A673 (cell line): ENCODE measurements around the gene IFNAR1.

Source experiments
- CTCF ChIP-seq: fragments of 300-800, 200-600 bp; sonication (generic); conservative IDR thresholded peaks from 2 replicates; pipeline ENCODE4 v1.5.1; 2017; ENCODE audit warnings: low read depth, mild to moderate bottlenecking, antibody characterized with exemption, low read length, moderate library complexity, mixed read lengths
- EZH2 ChIP-seq: fragments of 200-600 bp; sonication (generic); IDR thresholded peaks from 2 replicates; pipeline ENCODE4 v1.6.1; 2017; ENCODE audit warnings: borderline replicate concordance, low read depth, mild to moderate bottlenecking, mixed read lengths, antibody characterized with exemption, low read length; ENCODE audit not compliant: poor library complexity, severe bottlenecking

- TF ChIP-seq CTCF (no peak), EZH2 (no peak)
Observed at GRCh38 chr21:33373451-33373850, 48.7 kb downstream of the IFNAR1 start.
